Measurements from ENCODE around the gene CACNA2D3.

GRCh38 chr3:54987719-54988118 is 865.4 kb downstream of the CACNA2D3 start:
- TF ChIP-seq, protein P1, sequence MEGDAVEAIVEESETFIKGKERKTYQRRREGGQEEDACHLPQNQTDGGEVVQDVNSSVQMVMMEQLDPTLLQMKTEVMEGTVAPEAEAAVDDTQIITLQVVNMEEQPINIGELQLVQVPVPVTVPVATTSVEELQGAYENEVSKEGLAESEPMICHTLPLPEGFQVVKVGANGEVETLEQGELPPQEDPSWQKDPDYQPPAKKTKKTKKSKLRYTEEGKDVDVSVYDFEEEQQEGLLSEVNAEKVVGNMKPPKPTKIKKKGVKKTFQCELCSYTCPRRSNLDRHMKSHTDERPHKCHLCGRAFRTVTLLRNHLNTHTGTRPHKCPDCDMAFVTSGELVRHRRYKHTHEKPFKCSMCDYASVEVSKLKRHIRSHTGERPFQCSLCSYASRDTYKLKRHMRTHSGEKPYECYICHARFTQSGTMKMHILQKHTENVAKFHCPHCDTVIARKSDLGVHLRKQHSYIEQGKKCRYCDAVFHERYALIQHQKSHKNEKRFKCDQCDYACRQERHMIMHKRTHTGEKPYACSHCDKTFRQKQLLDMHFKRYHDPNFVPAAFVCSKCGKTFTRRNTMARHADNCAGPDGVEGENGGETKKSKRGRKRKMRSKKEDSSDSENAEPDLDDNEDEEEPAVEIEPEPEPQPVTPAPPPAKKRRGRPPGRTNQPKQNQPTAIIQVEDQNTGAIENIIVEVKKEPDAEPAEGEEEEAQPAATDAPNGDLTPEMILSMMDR (IDR thresholded peaks at IDR 0.05): no peak
- TF ChIP-seq KDM1A (IDR thresholded peaks at IDR 0.05; ENCODE audit: low read depth) (no peak), POLR2A (IDR thresholded peaks at IDR 0.05; ENCODE audit: low read length) (no peak), BHLHE40 (IDR thresholded peaks at IDR 0.05; ENCODE audit: low read depth, low read length) (no peak), RFX5 (IDR thresholded peaks at IDR 0.05) (no peak), ZFP36 (IDR thresholded peaks at IDR 0.05; ENCODE audit: borderline replicate concordance, partially characterized antibody) (no peak), CHD4 (IDR thresholded peaks at IDR 0.05; ENCODE audit: borderline replicate concordance) (no peak), RCOR1 (IDR thresholded peaks at IDR 0.05; ENCODE audit: low read depth, low read length) (no peak), RAD21 (conservative IDR thresholded peaks at IDR 0.05 in 1 of 2, IDR thresholded peaks at IDR 0.05 in 1 of 2) (no peak), NFE2L2 (conservative IDR thresholded peaks at IDR 0.05; ENCODE audit: low read length) (no peak), SMC3 (IDR thresholded peaks at IDR 0.05) (no peak)

All from A549 (cell line).